Cardiac muscle cell (in vitro differentiated cells and primary cell): ENCODE results near the gene CREB3L1. TPM values are rescaled to one million over a fixed set of nuclear protein-coding genes. Genes with fewer than 3 reads are reported as not detected.
A peak's percentile ranks its signal among the peaks of the same experiment; 100 is the strongest.

Source experiments
- DNase-seq, 2 donors: peaks; one replicate each; pipeline versions ENCODE4 v3.0.0 to v3.0.0-alpha.2; 2010 to 2017; ENCODE audit warnings: low read depth in 1 of 2, low spot score in 1 of 2
- H3K27ac ChIP-seq: fragments of 200-600 bp; sonication (generic); 2 replicates; pipeline ENCODE4 v1.5.1; 2016
- H3K27me3 ChIP-seq: fragments of 200-600 bp; sonication (generic); 2 replicates; pipeline ENCODE4 v1.6.0; 2016; ENCODE audit warnings: control low read depth
- H3K36me3 ChIP-seq: fragments of 200-600 bp; sonication (generic); 2 replicates; pipeline ENCODE4 v1.5.1; 2016; ENCODE audit warnings: control low read depth
- H3K4me1 ChIP-seq: fragments of 200-600 bp; sonication (generic); 2 replicates; pipeline ENCODE4 v1.8.1; 2017; ENCODE audit warnings: low read depth, mild to moderate bottlenecking, mixed run types
- H3K4me3 ChIP-seq: fragments of 200-600 bp; sonication (generic); 2 replicates; pipeline ENCODE4 v1.5.1; 2016; ENCODE audit warnings: mild to moderate bottlenecking
- H3K9me3 ChIP-seq: fragments of 200-600 bp; sonication (generic); 2 replicates; pipeline ENCODE4 v1.5.1; 2017; ENCODE audit warnings: low read depth, mild to moderate bottlenecking, control low read depth
- CTCF ChIP-seq: IDR thresholded peaks from 2 replicates; pipeline ENCODE4 v1.5.1; 2012; ENCODE audit warnings: low read depth, mild to moderate bottlenecking, low read length
- polyA plus RNA-seq: library from polyadenylated mRNA; unstranded; fragments of >200 nt; fragmentation: Nextera tagmentation; extraction: Ambion mirVana; gene quantifications from 2 replicates; pipeline ENCODE4 v1.2.1, GENCODE V29; 2016
- total RNA-seq: library from RNA; depleted of rRNA; stranded (reverse); fragments of >200 nt; gene quantifications from 2 replicates; pipeline ENCODE4 v1.2.3, GENCODE V29; 2016

CREB3L1 gene
- total and polyA plus RNA-seq, 2 experiments from 2014 or later = 3.8 to 14.1 TPM

- H3K4me3 ChIP-seq = no peak overlapping the region
- H3K36me3 ChIP-seq = no peaks in the 10 kb centered on the region
- peaks cover 35% of the 10 kb centered on the region for H3K4me1 ChIP-seq
- H3K27me3 ChIP-seq = peaks cover 3% of the 10 kb centered on the region
- H3K9me3 ChIP-seq = no peaks in the 10 kb centered on the region
- peak in 1 of 2 donors; percentile 47 for DNase-seq
- peak overlapping the region; percentile 79 for H3K27ac ChIP-seq
- TF ChIP-seq CTCF = no peak
These were observed 61.1 kb downstream of the CREB3L1 start for GRCh38 chr11:46338636-46338987.

- H3K4me1 ChIP-seq = peaks cover 35% of the 10 kb centered on the region
- no peak overlapping the region for H3K4me3 ChIP-seq
- DNase-seq = peak in 1 of 2 donors; percentile 73
These were observed 61.7 kb downstream of the CREB3L1 start for GRCh38 chr11:46338988-46339666.

GRCh38 chr11:46339816-46340215, 62.4 kb downstream of the CREB3L1 start:
- peaks cover 35% of the 10 kb centered on the region for H3K4me1 ChIP-seq
- peak; percentile 51 to 74 for DNase-seq
- TF ChIP-seq CTCF = no peak
- H3K4me3 ChIP-seq = no peak overlapping the region
- no peaks in the 10 kb centered on the region for H3K9me3 ChIP-seq
- H3K36me3 ChIP-seq = no peaks in the 10 kb centered on the region
- peak overlapping the region; percentile 79 for H3K27ac ChIP-seq
- no peaks in the 10 kb centered on the region for H3K27me3 ChIP-seq

More at GRCh38 chr11:46338988-46339666, 61.7 kb downstream of the CREB3L1 start:
- no peak for TF ChIP-seq CTCF
- Histone ChIP-seq H3K27me3 (no peaks in the 10 kb centered on the region), H3K27ac (peak overlapping the region; percentile 79), H3K9me3 (no peaks in the 10 kb centered on the region), H3K36me3 (no peaks in the 10 kb centered on the region)

GRCh38 chr11:46341454-46341853, 64.0 kb downstream of the CREB3L1 start:
- Histone ChIP-seq H3K9me3 (no peaks in the 10 kb centered on the region), H3K4me1 (peaks cover 35% of the 10 kb centered on the region), H3K27ac (peak overlapping the region; percentile 3), H3K27me3 (no peaks in the 10 kb centered on the region), H3K36me3 (no peaks in the 10 kb centered on the region), H3K4me3 (no peak overlapping the region)
- no peak for DNase-seq
- no peak for TF ChIP-seq CTCF

GRCh38 chr11:46342239-46342638, 64.8 kb downstream of the CREB3L1 start:
- peak in 1 of 2 donors; percentile 62 for DNase-seq
- Histone ChIP-seq H3K36me3 (no peaks in the 10 kb centered on the region), H3K4me3 (no peak overlapping the region), H3K27me3 (no peaks in the 10 kb centered on the region), H3K9me3 (no peaks in the 10 kb centered on the region), H3K27ac (peak overlapping the region; percentile 3), H3K4me1 (peaks cover 35% of the 10 kb centered on the region)
- TF ChIP-seq CTCF = no peak

GRCh38 chr11:46343520-46343919, 66.1 kb downstream of the CREB3L1 start:
- no peak for TF ChIP-seq CTCF
- no peaks in the 10 kb centered on the region for H3K36me3 ChIP-seq
- H3K9me3 ChIP-seq = no peaks in the 10 kb centered on the region
- H3K4me3 ChIP-seq = no peak overlapping the region
- H3K4me1 ChIP-seq = peaks cover 39% of the 10 kb centered on the region
- no peak for DNase-seq
- no peak overlapping the region for H3K27ac ChIP-seq
- H3K27me3 ChIP-seq = no peaks in the 10 kb centered on the region
